ENCODE measurements around the gene RNF144A. TPM values are rescaled to one million over a fixed set of nuclear protein-coding genes. Genes with fewer than 3 reads are reported as not detected.

Gene RNF144A
- total and polyA plus RNA-seq, 2 of the 13 experiments (the other 11 are each of a cell fraction or from before 2014, with no cell fraction given) = 13.9 to 16.5 TPM

DNA sequence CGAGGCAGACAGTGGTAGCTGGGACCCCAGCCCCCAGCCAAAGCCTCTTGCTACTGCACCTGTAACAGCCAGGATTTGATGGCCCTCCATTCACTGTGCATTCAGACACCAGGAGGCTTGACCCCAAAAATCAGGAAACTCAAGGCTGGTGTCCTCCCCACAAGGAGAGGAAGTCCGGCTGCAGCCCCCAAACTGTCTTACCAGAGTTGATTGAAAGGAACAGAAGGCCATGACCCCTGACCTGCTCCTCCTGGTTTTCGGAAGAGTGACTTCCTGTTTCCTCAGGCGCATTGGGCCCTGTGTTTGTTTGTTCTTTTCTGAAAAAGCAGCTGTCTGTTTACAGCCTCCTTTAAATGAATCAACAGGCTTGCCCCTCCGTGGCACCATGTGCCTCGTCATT lies 111.6 kb downstream of the RNF144A start:
- Histone ChIP-seq H3K4me3 (replicated peaks in 1 of 3; ENCODE audit: insufficient read depth in 1 of 3, low read depth in 2 of 3, low read length in 3 of 3) (no peak overlapping the region), H3K79me2 (ENCODE audit: insufficient read depth, low read length) (no peaks in the 10 kb centered on the region), H3K36me3 (replicated peaks in 1 of 2; ENCODE audit: control insufficient read depth in 1 of 2, insufficient read depth in 2 of 2, low read length in 2 of 2) (peaks cover 7 to 38% of the 10 kb centered on the region in 2 experiments), H3K27ac (ENCODE audit: extremely low read length, insufficient read depth, low read length) (no peak overlapping the region), H4K20me1 (ENCODE audit: insufficient read depth, low read length) (peaks cover 7% of the 10 kb centered on the region; the same call in 1 of the 2 replicates), H3K4me2 (ENCODE audit: low read depth, low read length) (no peak overlapping the region), H2AFZ (ENCODE audit: low read length) (no peak overlapping the region), H3K9ac (ENCODE audit: insufficient read depth, low read depth, low read length) (no peak overlapping the region), H3K27me3 (ENCODE audit: control insufficient read depth in 1 of 2, insufficient read depth in 2 of 2, low read length in 2 of 2) (no peaks in the 10 kb centered on the region), H3K4me1 (ENCODE audit: insufficient read depth, low read length) (peaks cover 37% of the 10 kb centered on the region), H3K9me3 (ENCODE audit: low read length) (no peaks in the 10 kb centered on the region)
- TF ChIP-seq NR2F6 (IDR thresholded peaks at IDR 0.05) (peak; percentile 41), NR2F6 (CRISPR knock-in tag; IDR thresholded peaks at IDR 0.05) (no peak), HCFC1 (IDR thresholded peaks at IDR 0.05; ENCODE audit: low read depth, low read length) (no peak), KDM3A (CRISPR knock-in tag; IDR thresholded peaks at IDR 0.05; ENCODE audit: low read depth) (no peak), IKZF4 (CRISPR knock-in tag; IDR thresholded peaks at IDR 0.05; ENCODE audit: borderline replicate concordance, low read depth, not compliant biosample characterization) (no peak), STAT5B (CRISPR knock-in tag; IDR thresholded peaks at IDR 0.05) (no peak), ZNF281 (CRISPR knock-in tag; IDR thresholded peaks at IDR 0.05; ENCODE audit: borderline replicate concordance) (no peak)
- TF ChIP-seq, protein P1, sequence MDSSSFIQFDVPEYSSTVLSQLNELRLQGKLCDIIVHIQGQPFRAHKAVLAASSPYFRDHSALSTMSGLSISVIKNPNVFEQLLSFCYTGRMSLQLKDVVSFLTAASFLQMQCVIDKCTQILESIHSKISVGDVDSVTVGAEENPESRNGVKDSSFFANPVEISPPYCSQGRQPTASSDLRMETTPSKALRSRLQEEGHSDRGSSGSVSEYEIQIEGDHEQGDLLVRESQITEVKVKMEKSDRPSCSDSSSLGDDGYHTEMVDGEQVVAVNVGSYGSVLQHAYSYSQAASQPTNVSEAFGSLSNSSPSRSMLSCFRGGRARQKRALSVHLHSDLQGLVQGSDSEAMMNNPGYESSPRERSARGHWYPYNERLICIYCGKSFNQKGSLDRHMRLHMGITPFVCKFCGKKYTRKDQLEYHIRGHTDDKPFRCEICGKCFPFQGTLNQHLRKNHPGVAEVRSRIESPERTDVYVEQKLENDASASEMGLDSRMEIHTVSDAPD (CRISPR knock-in tag; IDR thresholded peaks at IDR 0.05) = no peak
- in situ Hi-C loops (cut with HindIII; ENCODE audit: extremely low pct_ligation_motif_present, low pct_unique_long_range_greater_than_20kb) = no loop called here
- BruUV-seq (replicated peaks) = no TSS peak
- no peak for ATAC-seq
- FAIRE-seq = no peak
- no peak for DNase-seq (ENCODE audit: low spot score)
- intact Hi-C loops (cut with micrococcal nuclease; ENCODE audit: unreplicated experiment) = no loop called here
- WGBS (ENCODE audit: low lambda C conversion rate) = 87% methylated on average over 6 of the region's 6 CpGs
- ChIA-PET POLR2A (no interaction called here), CTCF (ENCODE audit: low intra/inter-chr PET ratio, low total read pairs) (no interaction called here)

Measured in HepG2 (cell line).